Measurements from ENCODE around the gene MACROD2. TPM values are rescaled to one million over a fixed set of nuclear protein-coding genes. Genes with fewer than 3 reads are reported as not detected.

Gene MACROD2
- total RNA-seq, 4 donors from 2014 or later, result 4.6 to 33.0 (median 8.3) TPM

- no peak overlapping the region for H3K4me3 ChIP-seq
- 95% methylated on average over 2 of the region's 2 CpGs; no CpG with 5 or more reads in 1 of the 2 donors for WGBS, 2 donors (ENCODE audit: low coverage in 1 of 2)
- intact Hi-C loops (cut with DNase I; ENCODE audit: low total_unique reads), result no loop called here
- no peaks in the 10 kb centered on the region for H3K27me3 ChIP-seq
- no peak overlapping the region for H3K27ac ChIP-seq
- DNase-seq, result no peak
- peaks cover 0 to 2% (median 0%) of the 10 kb centered on the region in 4 donors for H3K4me1 ChIP-seq
- H3K9me3 ChIP-seq, result no peaks in the 10 kb centered on the region
- no peaks in the 10 kb centered on the region for H3K36me3 ChIP-seq
- in situ Hi-C loops (cut with MboI; ENCODE audit: low pct_ligation_motif_present in 1 of 4, low pct_unique_long_range_greater_than_20kb in 1 of 4, low sequenced_read_pairs in 3 of 4), result no loop called here
- TF ChIP-seq CTCF (IDR thresholded peaks at IDR 0.05) (no peak), POLR2A (IDR thresholded peaks at IDR 0.05) (no peak), EP300 (IDR thresholded peaks at IDR 0.05; ENCODE audit: low read depth) (no peak), POLR2AphosphoS5 (IDR thresholded peaks at IDR 0.05) (no peak)
Observed at GRCh38 chr20:14203657-14204056, 208.3 kb downstream of the MACROD2 start.

- H3K36me3 ChIP-seq, result no peaks in the 10 kb centered on the region
- intact Hi-C loops (cut with DNase I; ENCODE audit: low total_unique reads) (no loop called here), in situ Hi-C loops (cut with MboI; ENCODE audit: low pct_ligation_motif_present in 1 of 4, low pct_unique_long_range_greater_than_20kb in 1 of 4, low sequenced_read_pairs in 3 of 4) (no loop called here)
- no peaks in the 10 kb centered on the region for H3K9me3 ChIP-seq
- H3K27ac ChIP-seq, result no peak overlapping the region
- no peak for TF ChIP-seq EP300 (IDR thresholded peaks at IDR 0.05; ENCODE audit: low read depth)
- no peak for TF ChIP-seq POLR2A (IDR thresholded peaks at IDR 0.05)
- TF ChIP-seq CTCF (IDR thresholded peaks at IDR 0.05), result no peak
- no peak for TF ChIP-seq POLR2AphosphoS5 (IDR thresholded peaks at IDR 0.05)
- H3K4me3 ChIP-seq, result no peak overlapping the region
- peaks cover 0 to 18% (median 5%) of the 10 kb centered on the region in 4 donors for H3K4me1 ChIP-seq
- WGBS, 2 donors (ENCODE audit: low coverage in 1 of 2), result 54 to 59% methylated on average over 4 of the region's 4 CpGs
- DNase-seq, result no peak
- no peaks in the 10 kb centered on the region for H3K27me3 ChIP-seq
Observed at GRCh38 chr20:14207591-14207990, 212.3 kb downstream of the MACROD2 start.

GRCh38 chr20:14208956-14209355 lies 213.6 kb downstream of the MACROD2 start:
- in situ Hi-C loops (cut with MboI; ENCODE audit: low pct_ligation_motif_present in 1 of 4, low pct_unique_long_range_greater_than_20kb in 1 of 4, low sequenced_read_pairs in 3 of 4) (no loop called here), intact Hi-C loops (cut with DNase I; ENCODE audit: low total_unique reads) (no loop called here)
- Histone ChIP-seq H3K36me3 (no peaks in the 10 kb centered on the region), H3K27me3 (no peaks in the 10 kb centered on the region), H3K4me3 (no peak overlapping the region), H3K9me3 (no peaks in the 10 kb centered on the region), H3K4me1 (peaks cover 0 to 18% (median 5%) of the 10 kb centered on the region in 4 donors), H3K27ac (no peak overlapping the region)
- DNase-seq, result no peak
- 68% methylated on average over 1 of the region's 1 CpG; no CpG with 5 or more reads in 1 of the 2 donors for WGBS, 2 donors (ENCODE audit: low coverage in 1 of 2)
- TF ChIP-seq POLR2AphosphoS5 (IDR thresholded peaks at IDR 0.05) (no peak), CTCF (IDR thresholded peaks at IDR 0.05) (no peak), EP300 (IDR thresholded peaks at IDR 0.05; ENCODE audit: low read depth) (no peak), POLR2A (IDR thresholded peaks at IDR 0.05) (no peak)

GRCh38 chr20:14210146-14210545 lies 214.8 kb downstream of the MACROD2 start:
- H3K4me3 ChIP-seq, result no peak overlapping the region
- intact Hi-C loops (cut with DNase I; ENCODE audit: low total_unique reads), result no loop called here
- H3K36me3 ChIP-seq, result no peaks in the 10 kb centered on the region
- no peaks in the 10 kb centered on the region for H3K9me3 ChIP-seq
- DNase-seq, result no peak
- TF ChIP-seq POLR2A (IDR thresholded peaks at IDR 0.05) (no peak), POLR2AphosphoS5 (IDR thresholded peaks at IDR 0.05) (no peak), CTCF (IDR thresholded peaks at IDR 0.05) (no peak), EP300 (IDR thresholded peaks at IDR 0.05; ENCODE audit: low read depth) (no peak)
- H3K4me1 ChIP-seq, result peaks cover 0 to 18% (median 5%) of the 10 kb centered on the region in 4 donors
- in situ Hi-C loops (cut with MboI; ENCODE audit: low pct_ligation_motif_present in 1 of 4, low pct_unique_long_range_greater_than_20kb in 1 of 4, low sequenced_read_pairs in 3 of 4), result no loop called here
- WGBS, 2 donors (ENCODE audit: low coverage in 1 of 2), result 40 to 48% methylated on average over 1 of the region's 1 CpG
- H3K27ac ChIP-seq, result peak overlapping the region in 2 of 4 donors; percentile 46 to 54
- no peaks in the 10 kb centered on the region for H3K27me3 ChIP-seq
